Lower leg skin (tissue), 3 donors: Measurements from ENCODE around the gene PITPNC1.

ENCODE experiments used
- POLR2A ChIP-seq, 2 donors: fragments of 450-650 bp; IDR thresholded peaks; one replicate each; pipeline ENCODE4 v1.6.1; 2016 to 2017; ENCODE audit warnings: antibody characterized with exemption in 2 of 2, mild to moderate bottlenecking in 1 of 2, moderate library complexity in 1 of 2
- TF ChIP-seq, protein P1 (sequence below), 3 donors: fragments of 450-650 bp; IDR thresholded peaks; one replicate each; pipeline ENCODE4 v1.5.1; 2016; ENCODE audit warnings: antibody characterized with exemption in 3 of 3, mild to moderate bottlenecking in 3 of 3, moderate library complexity in 2 of 3

DNA sequence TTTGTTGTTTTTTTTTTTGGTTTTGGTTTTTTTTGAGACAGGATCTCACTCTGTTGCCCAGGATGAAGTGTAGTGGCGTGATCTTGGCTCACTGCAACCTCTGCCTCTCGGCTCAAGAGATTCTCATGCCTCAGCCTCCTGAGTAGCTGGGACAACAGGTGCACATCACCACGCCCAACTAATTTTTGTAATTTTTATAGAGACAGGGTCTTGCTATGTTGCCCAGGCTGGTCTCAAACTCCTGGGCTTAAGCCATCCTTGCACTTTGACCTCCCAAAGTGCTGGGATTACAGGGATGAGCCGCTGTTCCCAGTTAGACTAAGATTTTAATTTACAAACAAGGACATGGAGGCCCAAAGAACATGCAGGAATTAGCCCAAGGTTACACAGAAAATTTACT is 248.9 kb downstream of the PITPNC1 start:
- TF ChIP-seq, protein P1, sequence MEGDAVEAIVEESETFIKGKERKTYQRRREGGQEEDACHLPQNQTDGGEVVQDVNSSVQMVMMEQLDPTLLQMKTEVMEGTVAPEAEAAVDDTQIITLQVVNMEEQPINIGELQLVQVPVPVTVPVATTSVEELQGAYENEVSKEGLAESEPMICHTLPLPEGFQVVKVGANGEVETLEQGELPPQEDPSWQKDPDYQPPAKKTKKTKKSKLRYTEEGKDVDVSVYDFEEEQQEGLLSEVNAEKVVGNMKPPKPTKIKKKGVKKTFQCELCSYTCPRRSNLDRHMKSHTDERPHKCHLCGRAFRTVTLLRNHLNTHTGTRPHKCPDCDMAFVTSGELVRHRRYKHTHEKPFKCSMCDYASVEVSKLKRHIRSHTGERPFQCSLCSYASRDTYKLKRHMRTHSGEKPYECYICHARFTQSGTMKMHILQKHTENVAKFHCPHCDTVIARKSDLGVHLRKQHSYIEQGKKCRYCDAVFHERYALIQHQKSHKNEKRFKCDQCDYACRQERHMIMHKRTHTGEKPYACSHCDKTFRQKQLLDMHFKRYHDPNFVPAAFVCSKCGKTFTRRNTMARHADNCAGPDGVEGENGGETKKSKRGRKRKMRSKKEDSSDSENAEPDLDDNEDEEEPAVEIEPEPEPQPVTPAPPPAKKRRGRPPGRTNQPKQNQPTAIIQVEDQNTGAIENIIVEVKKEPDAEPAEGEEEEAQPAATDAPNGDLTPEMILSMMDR (IDR thresholded peaks at IDR 0.05): no peak
- no peak for TF ChIP-seq POLR2A (IDR thresholded peaks at IDR 0.05)
